Measurements from ENCODE around the gene GP1BB. TPM values are rescaled to one million over a fixed set of nuclear protein-coding genes. Genes with fewer than 3 reads are reported as not detected.

GP1BB gene
- total RNA-seq, 1 donor from 2014 or later, result not detected

DNA sequence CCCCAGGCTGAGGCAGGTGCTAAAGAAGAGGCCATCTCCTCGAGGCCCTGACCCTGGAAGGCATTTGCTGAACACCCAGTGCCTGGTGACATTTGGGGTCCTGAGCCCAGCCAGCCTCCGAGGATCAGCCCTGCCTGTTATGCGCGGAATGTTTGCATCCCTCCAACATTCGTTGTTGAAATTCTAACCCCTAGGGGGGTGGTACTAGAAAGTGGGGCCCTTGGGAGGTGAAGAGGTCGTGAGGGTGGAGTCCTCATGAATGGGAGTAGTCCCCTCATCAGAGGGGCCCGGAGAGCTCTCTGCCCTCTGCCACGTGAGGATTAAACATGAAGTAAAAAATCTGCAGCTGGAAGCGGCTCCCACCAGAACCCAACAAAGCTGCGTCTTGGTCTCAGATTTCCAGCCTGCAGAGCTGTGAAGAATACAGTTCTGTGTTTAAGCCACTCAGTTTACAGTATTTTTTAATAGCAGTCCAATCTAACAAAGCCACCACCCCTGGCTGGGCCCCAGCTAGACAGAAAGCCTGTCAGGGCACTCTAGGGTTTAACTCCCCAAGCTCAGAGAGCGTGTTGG, 44.3 kb upstream of the GP1BB start:
- DNase-seq (ENCODE audit: low read depth), result no peak
- H3K27me3 ChIP-seq (ENCODE audit: control insufficient read depth, insufficient read depth, low read length), result peaks cover 3% of the 10 kb centered on the region
- no peak for FAIRE-seq
- no peak overlapping the region for H3K4me3 ChIP-seq (ENCODE audit: low read depth, low read length)
- no peaks in the 10 kb centered on the region for H3K36me3 ChIP-seq (ENCODE audit: control insufficient read depth, insufficient read depth, low read length)
- TF ChIP-seq, protein P1, sequence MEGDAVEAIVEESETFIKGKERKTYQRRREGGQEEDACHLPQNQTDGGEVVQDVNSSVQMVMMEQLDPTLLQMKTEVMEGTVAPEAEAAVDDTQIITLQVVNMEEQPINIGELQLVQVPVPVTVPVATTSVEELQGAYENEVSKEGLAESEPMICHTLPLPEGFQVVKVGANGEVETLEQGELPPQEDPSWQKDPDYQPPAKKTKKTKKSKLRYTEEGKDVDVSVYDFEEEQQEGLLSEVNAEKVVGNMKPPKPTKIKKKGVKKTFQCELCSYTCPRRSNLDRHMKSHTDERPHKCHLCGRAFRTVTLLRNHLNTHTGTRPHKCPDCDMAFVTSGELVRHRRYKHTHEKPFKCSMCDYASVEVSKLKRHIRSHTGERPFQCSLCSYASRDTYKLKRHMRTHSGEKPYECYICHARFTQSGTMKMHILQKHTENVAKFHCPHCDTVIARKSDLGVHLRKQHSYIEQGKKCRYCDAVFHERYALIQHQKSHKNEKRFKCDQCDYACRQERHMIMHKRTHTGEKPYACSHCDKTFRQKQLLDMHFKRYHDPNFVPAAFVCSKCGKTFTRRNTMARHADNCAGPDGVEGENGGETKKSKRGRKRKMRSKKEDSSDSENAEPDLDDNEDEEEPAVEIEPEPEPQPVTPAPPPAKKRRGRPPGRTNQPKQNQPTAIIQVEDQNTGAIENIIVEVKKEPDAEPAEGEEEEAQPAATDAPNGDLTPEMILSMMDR (IDR thresholded peaks at IDR 0.05; ENCODE audit: insufficient read depth, low read length, severe bottlenecking), result no peak

DNA sequence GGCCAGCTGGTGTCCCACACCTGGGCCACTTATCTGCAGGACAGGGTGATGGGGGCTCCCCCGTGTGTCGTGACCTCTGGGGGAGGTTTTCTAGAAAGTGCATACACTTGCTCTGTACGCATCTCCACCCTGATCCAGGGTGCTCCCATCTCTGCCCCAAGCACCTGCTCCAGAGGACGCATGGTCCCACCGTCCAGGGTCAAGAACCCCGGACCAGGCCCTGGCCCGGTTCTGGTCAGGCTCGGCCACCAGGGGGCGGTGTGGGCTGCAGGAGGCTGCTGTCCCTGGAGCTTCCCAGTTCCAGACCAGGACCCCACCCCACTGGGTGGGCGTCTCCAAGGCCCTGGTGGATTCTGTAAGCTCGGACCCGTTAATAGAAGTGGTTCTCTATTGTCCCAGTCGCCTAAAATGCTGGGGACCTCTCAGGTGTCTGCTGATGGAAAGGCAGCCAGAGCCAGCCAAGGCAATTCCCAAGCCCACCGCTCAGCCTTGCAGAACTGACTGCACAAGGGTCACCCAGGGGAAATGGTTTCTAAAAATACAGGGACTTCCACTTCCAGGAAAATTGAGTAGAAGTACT, 43.7 kb upstream of the GP1BB start:
- H3K36me3 ChIP-seq (ENCODE audit: control insufficient read depth, insufficient read depth, low read length), result no peaks in the 10 kb centered on the region
- TF ChIP-seq, protein P1 (IDR thresholded peaks at IDR 0.05; ENCODE audit: insufficient read depth, low read length, severe bottlenecking), result peak; percentile 88
- H3K4me3 ChIP-seq (ENCODE audit: low read depth, low read length), result no peak overlapping the region
- H3K27me3 ChIP-seq (ENCODE audit: control insufficient read depth, insufficient read depth, low read length), result peaks cover 3% of the 10 kb centered on the region
- FAIRE-seq, result no peak
- peak; percentile 1 for DNase-seq (ENCODE audit: low read depth)

DNA sequence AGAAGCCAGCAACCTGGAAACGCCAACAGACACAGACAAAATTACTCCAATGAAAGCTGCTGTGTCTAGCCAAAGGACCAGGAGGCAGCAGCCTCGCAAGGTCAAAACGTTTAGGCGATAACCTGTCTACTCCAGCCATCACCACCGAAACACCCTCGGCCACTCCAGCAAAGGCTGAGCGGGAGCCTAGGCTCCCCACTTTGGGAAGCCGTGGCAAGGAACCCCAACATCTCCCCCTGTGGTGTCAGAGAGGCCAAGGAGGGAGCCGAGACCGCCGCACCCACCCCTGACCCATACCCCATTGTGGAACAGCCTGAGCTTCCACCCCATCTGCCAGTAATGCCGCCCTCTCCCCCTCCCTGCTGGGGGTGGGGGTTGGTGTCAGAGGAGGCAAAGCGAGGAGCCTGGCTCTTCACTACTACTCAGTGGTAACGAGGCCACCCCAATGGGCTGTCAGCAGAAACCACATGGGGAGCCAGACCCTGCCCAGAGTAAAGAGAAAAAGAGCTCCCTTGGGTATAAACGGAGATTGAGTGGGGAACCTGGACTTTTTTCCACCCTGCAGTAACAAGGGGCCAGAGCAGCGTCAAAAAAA, 43.0 kb upstream of the GP1BB start:
- no peak for DNase-seq (ENCODE audit: low read depth)
- FAIRE-seq, result no peak
- H3K36me3 ChIP-seq (ENCODE audit: control insufficient read depth, insufficient read depth, low read length), result no peaks in the 10 kb centered on the region
- H3K4me3 ChIP-seq (ENCODE audit: low read depth, low read length), result no peak overlapping the region
- H3K27me3 ChIP-seq (ENCODE audit: control insufficient read depth, insufficient read depth, low read length), result peaks cover 3% of the 10 kb centered on the region
- TF ChIP-seq, protein P1 (IDR thresholded peaks at IDR 0.05; ENCODE audit: insufficient read depth, low read length, severe bottlenecking), result no peak

DNA sequence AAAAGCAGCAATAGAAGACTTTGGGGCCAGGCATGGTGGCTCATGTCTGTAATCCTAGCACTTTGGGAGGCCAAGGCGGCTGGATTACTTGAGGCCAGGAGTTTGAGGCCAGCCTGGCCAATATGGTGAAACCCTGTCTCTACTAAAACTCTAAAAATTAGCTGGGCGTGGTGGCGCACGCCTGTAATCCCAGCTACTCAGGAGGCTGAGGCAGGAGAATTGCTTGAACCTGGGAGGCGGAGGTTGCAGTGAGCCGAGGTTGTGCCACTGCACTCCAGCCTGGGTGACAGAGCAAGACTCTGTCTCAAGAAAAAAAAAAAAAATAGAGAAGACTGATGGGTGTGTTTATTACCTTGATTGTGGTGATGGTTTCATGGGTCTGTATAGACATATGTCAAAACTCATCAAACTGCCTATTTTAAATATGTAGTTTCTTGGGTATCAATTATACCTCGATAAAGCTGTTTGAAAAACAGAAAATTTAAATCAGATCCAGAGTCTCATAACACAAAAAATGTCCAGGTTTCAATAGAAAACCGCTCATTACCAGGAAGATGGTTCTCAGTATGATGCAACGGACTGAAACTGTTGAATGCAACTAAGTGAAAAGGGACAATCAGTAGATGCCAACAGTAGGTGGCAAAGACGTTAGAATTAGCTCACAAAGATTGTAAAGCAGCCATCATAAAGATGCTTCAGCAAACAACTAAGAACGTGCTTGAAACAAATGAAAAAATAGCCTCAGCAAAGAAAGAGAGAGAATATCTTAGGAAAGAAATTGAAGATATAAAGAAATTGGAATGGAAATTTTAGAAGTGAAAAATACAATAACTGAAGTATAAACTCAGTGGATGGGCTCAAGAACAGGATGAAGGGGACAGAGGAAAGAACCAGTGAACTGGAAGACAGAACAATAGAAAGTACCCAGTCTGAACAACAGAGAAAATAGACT, 42.2 kb upstream of the GP1BB start:
- no peak for FAIRE-seq
- TF ChIP-seq, protein P1 (IDR thresholded peaks at IDR 0.05; ENCODE audit: insufficient read depth, low read length, severe bottlenecking), result no peak

DNA sequence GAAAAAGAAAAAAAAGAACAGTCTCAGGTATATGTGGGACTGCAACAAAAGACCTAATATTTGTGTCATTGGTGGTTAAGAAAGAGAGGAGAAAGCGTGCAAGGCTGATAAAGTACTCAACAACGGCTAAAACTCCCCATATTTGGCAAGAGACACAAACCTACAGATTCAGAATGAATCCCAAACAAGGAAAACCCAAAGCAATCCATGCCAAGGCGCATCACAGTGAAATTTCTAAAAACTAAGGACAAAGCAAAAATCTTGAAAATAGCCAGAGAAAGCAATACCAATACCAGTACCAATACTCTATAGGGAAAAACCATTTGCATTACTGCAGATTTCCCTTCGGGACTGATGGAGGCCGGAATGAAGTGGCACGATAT, 41.5 kb upstream of the GP1BB start:
- TF ChIP-seq, protein P1 (IDR thresholded peaks at IDR 0.05; ENCODE audit: insufficient read depth, low read length, severe bottlenecking), result no peak
- FAIRE-seq, result no peak
- H3K36me3 ChIP-seq (ENCODE audit: control insufficient read depth, insufficient read depth, low read length), result no peaks in the 10 kb centered on the region
- H3K27me3 ChIP-seq (ENCODE audit: control insufficient read depth, insufficient read depth, low read length), result peaks cover 3% of the 10 kb centered on the region
- no peak for DNase-seq (ENCODE audit: low read depth)
- no peak overlapping the region for H3K4me3 ChIP-seq (ENCODE audit: low read depth, low read length)

More for the DNA sequence above, 42.2 kb upstream of the GP1BB start:
- no peaks in the 10 kb centered on the region for H3K36me3 ChIP-seq (ENCODE audit: control insufficient read depth, insufficient read depth, low read length)
- no peak for DNase-seq (ENCODE audit: low read depth)
- no peak overlapping the region for H3K4me3 ChIP-seq (ENCODE audit: low read depth, low read length)
- peaks cover 3% of the 10 kb centered on the region for H3K27me3 ChIP-seq (ENCODE audit: control insufficient read depth, insufficient read depth, low read length)

All from bronchial epithelial cell (primary cell).